ENCODE data around the gene FNBP1. TPM values are rescaled to one million over a fixed set of nuclear protein-coding genes. Genes with fewer than 3 reads are reported as not detected.

Gene FNBP1
- total RNA-seq, 1 experiment from 2014 or later, result 53.6 TPM

DNA sequence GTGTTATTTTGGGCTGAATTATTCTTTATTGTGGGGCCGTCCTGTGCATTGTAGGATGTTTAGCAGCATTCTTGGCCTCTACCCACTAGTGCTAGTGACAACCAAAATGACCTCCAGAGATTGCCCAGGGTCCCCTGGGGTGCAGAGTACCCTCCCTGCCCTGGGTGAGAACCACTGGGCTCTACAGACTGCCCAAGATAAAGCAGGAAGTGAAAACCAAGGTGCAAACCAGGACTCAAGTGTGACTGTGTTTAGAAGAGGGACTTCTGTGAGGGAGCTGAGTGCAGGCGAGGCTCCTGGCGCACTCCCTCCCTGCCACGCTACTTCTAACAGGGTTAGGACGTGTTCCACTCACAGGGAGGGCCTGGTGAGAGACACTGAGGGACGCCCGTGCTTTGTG is 166.2 kb downstream of the FNBP1 start:
- intact Hi-C loops (cut with micrococcal nuclease; ENCODE audit: unreplicated experiment), result no loop called here
- no TSS peak for BruUV-seq (replicated peaks)
- H3K4me1 ChIP-seq (ENCODE audit: control insufficient read depth, insufficient read depth, low read length), result no peaks in the 10 kb centered on the region
- H3K4me3 ChIP-seq (ENCODE audit: low read depth in 2 of 2, low read length in 2 of 2), result no peak overlapping the region
- ChIA-PET CTCF (interaction anchor here (0.6 kb wide), 1 partner anchor 248 kb away, joined by 3 read pairs; no protein-coding TSS in a partner anchor), POLR2A (no interaction called here)
- DNase-seq (ENCODE audit: low read depth, low spot score), result no peak
- no peaks in the 10 kb centered on the region for H3K36me3 ChIP-seq (ENCODE audit: control insufficient read depth, insufficient read depth, low read length)
- H3K27ac ChIP-seq (ENCODE audit: low read length), result no peak overlapping the region
- ATAC-seq, result no peak
- H3K9me3 ChIP-seq (ENCODE audit: control insufficient read depth, insufficient read depth, low read depth, low read length), result no peaks in the 10 kb centered on the region
- in situ Hi-C loops (cut with HindIII; ENCODE audit: low pct_unique_long_range_greater_than_20kb, low sequenced_read_pairs), result no loop called here
- H3K27me3 ChIP-seq (ENCODE audit: control insufficient read depth, insufficient read depth, low read length), result no peaks in the 10 kb centered on the region
- TF ChIP-seq, protein P1, sequence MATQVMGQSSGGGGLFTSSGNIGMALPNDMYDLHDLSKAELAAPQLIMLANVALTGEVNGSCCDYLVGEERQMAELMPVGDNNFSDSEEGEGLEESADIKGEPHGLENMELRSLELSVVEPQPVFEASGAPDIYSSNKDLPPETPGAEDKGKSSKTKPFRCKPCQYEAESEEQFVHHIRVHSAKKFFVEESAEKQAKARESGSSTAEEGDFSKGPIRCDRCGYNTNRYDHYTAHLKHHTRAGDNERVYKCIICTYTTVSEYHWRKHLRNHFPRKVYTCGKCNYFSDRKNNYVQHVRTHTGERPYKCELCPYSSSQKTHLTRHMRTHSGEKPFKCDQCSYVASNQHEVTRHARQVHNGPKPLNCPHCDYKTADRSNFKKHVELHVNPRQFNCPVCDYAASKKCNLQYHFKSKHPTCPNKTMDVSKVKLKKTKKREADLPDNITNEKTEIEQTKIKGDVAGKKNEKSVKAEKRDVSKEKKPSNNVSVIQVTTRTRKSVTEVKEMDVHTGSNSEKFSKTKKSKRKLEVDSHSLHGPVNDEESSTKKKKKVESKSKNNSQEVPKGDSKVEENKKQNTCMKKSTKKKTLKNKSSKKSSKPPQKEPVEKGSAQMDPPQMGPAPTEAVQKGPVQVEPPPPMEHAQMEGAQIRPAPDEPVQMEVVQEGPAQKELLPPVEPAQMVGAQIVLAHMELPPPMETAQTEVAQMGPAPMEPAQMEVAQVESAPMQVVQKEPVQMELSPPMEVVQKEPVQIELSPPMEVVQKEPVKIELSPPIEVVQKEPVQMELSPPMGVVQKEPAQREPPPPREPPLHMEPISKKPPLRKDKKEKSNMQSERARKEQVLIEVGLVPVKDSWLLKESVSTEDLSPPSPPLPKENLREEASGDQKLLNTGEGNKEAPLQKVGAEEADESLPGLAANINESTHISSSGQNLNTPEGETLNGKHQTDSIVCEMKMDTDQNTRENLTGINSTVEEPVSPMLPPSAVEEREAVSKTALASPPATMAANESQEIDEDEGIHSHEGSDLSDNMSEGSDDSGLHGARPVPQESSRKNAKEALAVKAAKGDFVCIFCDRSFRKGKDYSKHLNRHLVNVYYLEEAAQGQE (IDR thresholded peaks at IDR 0.05; ENCODE audit: insufficient read depth in 1 of 2, low read depth in 2 of 2, low read length in 1 of 2), result no peak
- TF ChIP-seq TCF7L2 (IDR thresholded peaks at IDR 0.05; ENCODE audit: low read depth, low read length) (no peak), POLR2AphosphoS5 (IDR thresholded peaks at IDR 0.05; ENCODE audit: low read depth, low read length) (no peak)
- TF ChIP-seq, protein P2, sequence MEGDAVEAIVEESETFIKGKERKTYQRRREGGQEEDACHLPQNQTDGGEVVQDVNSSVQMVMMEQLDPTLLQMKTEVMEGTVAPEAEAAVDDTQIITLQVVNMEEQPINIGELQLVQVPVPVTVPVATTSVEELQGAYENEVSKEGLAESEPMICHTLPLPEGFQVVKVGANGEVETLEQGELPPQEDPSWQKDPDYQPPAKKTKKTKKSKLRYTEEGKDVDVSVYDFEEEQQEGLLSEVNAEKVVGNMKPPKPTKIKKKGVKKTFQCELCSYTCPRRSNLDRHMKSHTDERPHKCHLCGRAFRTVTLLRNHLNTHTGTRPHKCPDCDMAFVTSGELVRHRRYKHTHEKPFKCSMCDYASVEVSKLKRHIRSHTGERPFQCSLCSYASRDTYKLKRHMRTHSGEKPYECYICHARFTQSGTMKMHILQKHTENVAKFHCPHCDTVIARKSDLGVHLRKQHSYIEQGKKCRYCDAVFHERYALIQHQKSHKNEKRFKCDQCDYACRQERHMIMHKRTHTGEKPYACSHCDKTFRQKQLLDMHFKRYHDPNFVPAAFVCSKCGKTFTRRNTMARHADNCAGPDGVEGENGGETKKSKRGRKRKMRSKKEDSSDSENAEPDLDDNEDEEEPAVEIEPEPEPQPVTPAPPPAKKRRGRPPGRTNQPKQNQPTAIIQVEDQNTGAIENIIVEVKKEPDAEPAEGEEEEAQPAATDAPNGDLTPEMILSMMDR (IDR thresholded peaks at IDR 0.05), result no peak

DNA sequence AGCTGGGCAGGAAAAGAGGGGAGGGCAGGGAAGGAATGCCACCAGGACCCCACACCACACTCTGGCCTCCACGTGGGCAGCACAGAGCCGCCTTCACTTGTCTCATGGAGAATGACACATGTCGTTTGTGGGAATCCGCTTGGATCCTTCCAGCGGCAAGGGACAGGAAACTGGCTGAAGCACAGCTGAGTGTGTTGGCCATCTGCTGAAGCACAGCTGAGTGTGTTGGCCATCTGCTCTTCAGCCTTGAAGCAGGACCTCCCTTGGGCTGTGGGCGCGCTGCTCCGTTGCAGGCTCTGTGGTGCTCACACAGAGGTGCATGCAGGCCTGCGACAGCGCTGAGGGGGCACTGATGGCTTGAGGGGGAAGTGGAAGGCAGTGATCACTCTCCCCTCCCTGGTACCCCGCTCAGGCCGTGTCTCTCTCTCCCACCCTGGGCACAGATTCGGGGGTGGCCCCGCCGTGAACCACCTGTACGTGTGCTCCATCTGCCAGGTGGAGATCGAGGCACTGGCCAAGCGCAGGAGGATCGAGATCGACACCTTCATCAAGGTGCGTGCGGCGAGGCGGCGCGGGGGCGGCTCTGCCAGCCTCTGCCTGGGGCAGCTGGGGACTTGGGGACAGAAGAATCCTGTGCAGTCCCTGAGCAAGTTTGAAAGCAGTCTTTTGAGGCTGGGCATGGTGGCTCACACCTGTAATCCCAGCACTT is 167.1 kb downstream of the FNBP1 start:
- ATAC-seq (no peak), DNase-seq (ENCODE audit: low read depth, low spot score) (no peak)
- no peak overlapping the region for H3K4me3 ChIP-seq (ENCODE audit: low read depth in 2 of 2, low read length in 2 of 2)
- intact Hi-C loops (cut with micrococcal nuclease; ENCODE audit: unreplicated experiment) (no loop called here), in situ Hi-C loops (cut with HindIII; ENCODE audit: low pct_unique_long_range_greater_than_20kb, low sequenced_read_pairs) (no loop called here)
- ChIA-PET CTCF (interaction anchor here (0.6 kb wide), 1 partner anchor 34 kb away, joined by 3 read pairs; no protein-coding TSS in a partner anchor), POLR2A (no interaction called here)
- no peaks in the 10 kb centered on the region for H3K36me3 ChIP-seq (ENCODE audit: control insufficient read depth, insufficient read depth, low read length)
- no peaks in the 10 kb centered on the region for H3K9me3 ChIP-seq (ENCODE audit: control insufficient read depth, insufficient read depth, low read depth, low read length)
- H3K27ac ChIP-seq (ENCODE audit: low read length), result no peak overlapping the region
- no peak for TF ChIP-seq SIN3A (IDR thresholded peaks at IDR 0.05; ENCODE audit: borderline replicate concordance, insufficient read depth, low read depth, low read length)
- TF ChIP-seq, protein P2 (IDR thresholded peaks at IDR 0.05), result no peak
- no peak for TF ChIP-seq TCF7L2 (IDR thresholded peaks at IDR 0.05; ENCODE audit: low read depth, low read length)
- TF ChIP-seq, protein P1 (IDR thresholded peaks at IDR 0.05; ENCODE audit: insufficient read depth in 1 of 2, low read depth in 2 of 2, low read length in 1 of 2), result no peak
- TF ChIP-seq POLR2AphosphoS5 (IDR thresholded peaks at IDR 0.05; ENCODE audit: low read depth, low read length), result no peak
- H3K4me1 ChIP-seq (ENCODE audit: control insufficient read depth, insufficient read depth, low read length), result no peaks in the 10 kb centered on the region
- BruUV-seq (replicated peaks), result no TSS peak
- H3K27me3 ChIP-seq (ENCODE audit: control insufficient read depth, insufficient read depth, low read length), result no peaks in the 10 kb centered on the region
